GM12865 (cell line): ENCODE data around the gene CFLAR.
"Not testable (repeated sequence)": the region's sequence is repeated elsewhere in the genome, so short reads cannot be mapped to it uniquely, and the experiment has no call there.

Source experiments
- DNase-seq: peaks from one replicate; pipeline ENCODE4 v3.0.0; 2010; ENCODE audit warnings: low read depth
- H3K4me3 ChIP-seq: 2 replicates; pipeline ENCODE4 v1.5.1; 2011; ENCODE audit warnings: mild to moderate bottlenecking, low read depth, low read length, control low read depth
- TF ChIP-seq, protein P1 (sequence below): IDR thresholded peaks from 2 replicates; pipeline ENCODE4 v1.5.1; 2011; ENCODE audit warnings: low read length, control low read depth, low read depth, inconsistent platforms; ENCODE audit not compliant: insufficient read depth; ENCODE audit errors: missing control alignments

CFLAR gene

DNA sequence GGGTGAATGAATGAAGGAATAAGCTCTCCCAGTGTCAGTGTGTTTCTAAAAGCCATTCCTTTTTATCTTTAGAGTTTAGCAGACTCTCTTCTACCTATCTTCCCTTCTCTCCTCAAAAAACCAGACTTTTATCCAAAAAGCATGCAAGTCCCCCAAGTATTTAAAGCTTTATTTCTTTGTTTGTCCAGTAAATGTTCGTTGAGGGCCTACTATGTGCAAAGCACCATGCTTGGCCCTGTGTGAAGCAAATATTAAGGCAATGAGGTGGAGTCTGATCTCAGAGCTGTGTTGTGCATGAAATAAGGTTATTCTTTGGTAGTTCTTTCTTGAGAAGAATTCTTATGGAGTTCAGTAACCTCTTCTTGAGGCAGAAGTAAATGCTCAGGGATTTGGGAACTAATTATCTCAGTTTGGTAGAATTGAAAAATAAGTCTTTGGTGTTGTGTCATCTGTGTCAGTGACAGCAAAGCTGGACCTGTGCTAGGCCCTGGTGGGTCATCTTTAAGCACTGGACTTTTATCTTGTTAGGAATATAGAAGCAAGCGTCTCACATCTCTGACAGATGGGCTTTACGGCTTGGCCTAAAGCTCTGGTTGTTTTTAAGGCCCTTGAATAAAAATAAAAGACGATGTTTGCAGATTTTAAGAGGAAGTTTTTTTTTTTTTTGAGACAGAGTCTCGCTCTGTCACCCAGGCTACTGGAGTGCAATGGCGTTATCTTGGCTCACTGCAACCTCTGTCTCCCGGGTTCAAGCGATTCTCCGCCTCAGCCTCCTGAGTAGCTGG lies 38.8 kb downstream of the CFLAR start:
- DNase-seq = no peak
- TF ChIP-seq, protein P1, sequence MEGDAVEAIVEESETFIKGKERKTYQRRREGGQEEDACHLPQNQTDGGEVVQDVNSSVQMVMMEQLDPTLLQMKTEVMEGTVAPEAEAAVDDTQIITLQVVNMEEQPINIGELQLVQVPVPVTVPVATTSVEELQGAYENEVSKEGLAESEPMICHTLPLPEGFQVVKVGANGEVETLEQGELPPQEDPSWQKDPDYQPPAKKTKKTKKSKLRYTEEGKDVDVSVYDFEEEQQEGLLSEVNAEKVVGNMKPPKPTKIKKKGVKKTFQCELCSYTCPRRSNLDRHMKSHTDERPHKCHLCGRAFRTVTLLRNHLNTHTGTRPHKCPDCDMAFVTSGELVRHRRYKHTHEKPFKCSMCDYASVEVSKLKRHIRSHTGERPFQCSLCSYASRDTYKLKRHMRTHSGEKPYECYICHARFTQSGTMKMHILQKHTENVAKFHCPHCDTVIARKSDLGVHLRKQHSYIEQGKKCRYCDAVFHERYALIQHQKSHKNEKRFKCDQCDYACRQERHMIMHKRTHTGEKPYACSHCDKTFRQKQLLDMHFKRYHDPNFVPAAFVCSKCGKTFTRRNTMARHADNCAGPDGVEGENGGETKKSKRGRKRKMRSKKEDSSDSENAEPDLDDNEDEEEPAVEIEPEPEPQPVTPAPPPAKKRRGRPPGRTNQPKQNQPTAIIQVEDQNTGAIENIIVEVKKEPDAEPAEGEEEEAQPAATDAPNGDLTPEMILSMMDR = no peak
- H3K4me3 ChIP-seq = no peak overlapping the region

DNA sequence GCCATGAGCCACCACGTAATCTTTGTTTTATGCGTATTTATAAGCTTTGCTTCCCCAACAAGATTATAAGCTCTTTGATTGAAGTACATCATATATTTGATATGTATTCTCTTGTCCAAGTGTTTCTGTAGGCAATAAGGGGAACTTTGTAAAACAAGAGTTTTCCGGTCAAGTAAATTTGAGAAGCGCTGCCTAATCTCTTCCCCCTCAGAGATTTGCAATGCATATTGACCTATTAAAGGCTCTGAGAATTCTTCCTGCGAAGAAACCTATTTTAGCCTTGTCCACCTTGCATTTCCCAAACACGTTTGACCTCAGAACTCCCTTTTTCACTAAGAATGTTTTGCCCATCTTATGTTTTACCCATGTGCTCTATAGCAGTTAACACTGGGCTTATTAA lies 40.1 kb downstream of the CFLAR start:
- DNase-seq = no peak
- no peak overlapping the region for H3K4me3 ChIP-seq
- TF ChIP-seq, protein P1 = no peak

DNA sequence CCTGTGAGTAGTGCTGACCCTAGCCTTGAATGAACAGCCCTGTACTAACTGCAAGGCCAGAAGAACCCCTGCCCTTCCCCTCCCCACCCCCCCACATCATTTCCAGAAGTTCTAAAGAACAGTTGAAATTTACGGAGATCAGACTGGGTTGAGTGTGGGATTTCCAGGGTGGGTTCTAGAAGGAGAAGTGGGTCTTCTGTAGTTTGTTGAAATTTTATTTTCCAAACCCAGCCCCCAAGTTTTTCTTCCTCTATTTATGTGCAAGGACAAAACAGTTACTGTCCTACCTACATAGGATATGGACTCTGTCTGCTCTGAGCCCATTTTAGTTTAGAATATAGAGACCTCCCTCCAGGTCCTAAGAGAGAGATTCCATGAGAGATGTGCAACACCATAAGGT lies 40.7 kb downstream of the CFLAR start:
- no peak overlapping the region for H3K4me3 ChIP-seq
- no peak for DNase-seq
- TF ChIP-seq, protein P1 = no peak

- no peak for DNase-seq
- H3K4me3 ChIP-seq = no peak overlapping the region
- TF ChIP-seq, protein P1 = no peak
Measured at GRCh38 chr2:201157694-201158093, 41.7 kb downstream of the CFLAR start.

DNA sequence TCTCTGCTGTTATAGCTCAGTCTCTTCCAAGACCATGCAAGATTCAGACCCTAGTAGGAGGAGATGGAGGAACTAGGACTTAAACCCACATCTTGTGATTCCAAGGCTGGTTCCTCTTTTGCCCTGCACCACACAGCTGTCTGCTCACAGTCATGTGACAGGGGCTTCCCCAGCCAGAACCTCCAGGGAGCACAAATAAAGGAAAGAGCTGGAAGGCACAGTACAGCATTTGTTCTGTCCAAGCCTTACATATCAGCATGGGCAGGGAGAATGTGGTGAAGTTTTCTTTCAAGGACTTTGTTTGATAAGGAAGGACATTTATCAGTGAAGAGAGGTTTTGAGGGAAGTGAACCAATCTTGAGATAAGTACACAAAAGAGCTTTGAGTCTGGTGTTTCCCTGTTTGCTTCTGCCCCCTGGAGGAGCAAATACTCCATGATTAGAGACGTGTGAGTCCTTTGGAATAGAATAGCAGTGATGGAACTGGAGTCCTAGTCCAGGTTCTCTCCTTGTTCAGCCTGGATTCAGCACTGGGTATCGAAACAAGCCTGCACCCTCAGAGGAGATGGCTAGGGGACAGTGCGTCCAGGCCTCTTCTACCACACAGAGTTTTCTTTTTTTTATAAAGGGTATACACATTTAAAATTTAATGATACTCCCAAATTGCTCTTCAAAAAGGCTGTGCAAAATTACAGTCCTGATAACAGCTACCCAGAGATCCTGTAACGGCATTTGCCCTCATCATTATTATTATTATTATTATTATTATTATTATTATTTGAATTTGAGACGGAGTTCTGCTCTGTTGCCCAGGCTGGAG lies 42.4 kb downstream of the CFLAR start:
- peak; percentile 75 for DNase-seq
- TF ChIP-seq, protein P1 = peak; percentile 58
- no peak overlapping the region for H3K4me3 ChIP-seq

DNA sequence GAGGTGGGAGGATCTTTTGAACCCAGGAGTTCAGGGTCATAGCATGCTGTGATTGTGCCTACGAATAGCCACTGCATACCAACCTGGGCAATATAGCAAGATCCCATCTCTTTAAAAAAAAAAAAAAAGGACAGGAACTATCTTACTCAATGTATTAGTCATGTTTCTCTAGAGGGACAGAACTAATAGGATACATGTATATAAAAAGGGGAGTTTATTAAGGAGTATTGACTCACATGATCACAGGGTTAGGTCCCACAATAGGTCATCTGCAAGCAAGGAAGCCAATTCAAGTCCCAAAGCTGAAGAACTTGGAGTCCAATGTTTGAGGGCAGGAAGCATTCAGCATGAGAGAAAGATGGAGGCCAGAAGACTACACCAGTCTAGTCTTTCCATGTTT lies 48.2 kb downstream of the CFLAR start:
- TF ChIP-seq, protein P1 = no peak
- H3K4me3 ChIP-seq = no peak overlapping the region
- DNase-seq = no peak

DNA sequence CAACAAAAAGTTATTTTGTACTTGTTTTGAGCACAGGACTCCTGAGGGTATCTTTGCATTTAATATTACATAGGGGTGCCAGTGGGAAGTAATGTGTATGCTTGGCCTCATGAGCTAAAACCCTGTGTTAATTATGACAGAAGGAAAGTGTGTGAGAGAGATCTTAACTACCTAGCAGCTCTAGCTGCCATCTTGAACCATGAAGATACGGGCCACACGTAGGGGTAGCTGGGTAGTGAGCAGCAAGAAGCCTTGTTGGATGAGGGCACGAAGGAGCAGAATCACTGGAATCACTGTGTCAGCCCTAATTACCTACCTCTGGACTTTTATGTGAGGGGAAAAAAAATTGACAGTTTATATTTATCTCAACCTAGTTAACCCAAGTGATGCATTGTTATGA lies 51.6 kb downstream of the CFLAR start:
- no peak overlapping the region for H3K4me3 ChIP-seq
- TF ChIP-seq, protein P1 = no peak
- DNase-seq = no peak

GRCh38 chr2:201168496-201168895 lies 52.5 kb downstream of the CFLAR start:
- DNase-seq, H3K4me3 ChIP-seq: not testable (repeated sequence)
